Prostate gland (tissue), 2 donors: ENCODE data around the gene APBA2. TPM values are rescaled to one million over a fixed set of nuclear protein-coding genes. Genes with fewer than 3 reads are reported as not detected.

ENCODE experiments used
- DNase-seq: peaks from one replicate; pipeline ENCODE4 v3.0.0-alpha.2; 2019; ENCODE audit warnings: low spot score
- H3K27ac ChIP-seq, 2 donors: fragments of 200-600 bp; sonication (generic); 2 replicates each; pipeline ENCODE4 v1.5.1; 2017 to 2019
- H3K27me3 ChIP-seq: fragments of 200-600 bp; sonication (generic); replicated peaks from 2 replicates; pipeline ENCODE4 v1.5.1; 2019; ENCODE audit not compliant: insufficient read depth
- H3K36me3 ChIP-seq, 2 donors: fragments of 200-600 bp; sonication (generic); 1 replicate in 1 of 2; 2 replicates in 1 of 2; pipeline versions ENCODE4 v1.5.1 to v1.8.1; 2017 to 2019
- H3K4me1 ChIP-seq: fragments of 200-600 bp; sonication (generic); replicated peaks from 2 replicates; pipeline ENCODE4 v1.5.1; 2019
- H3K4me3 ChIP-seq, 2 donors: fragments of 200-600 bp; sonication (generic); 2 replicates each; pipeline ENCODE4 v1.5.1; 2017 to 2019
- H3K9me3 ChIP-seq: fragments of 200-600 bp; sonication (generic); 2 replicates; pipeline ENCODE4 v1.5.1; 2017
- POLR2A ChIP-seq: fragments of 450-650 bp; IDR thresholded peaks from one replicate; pipeline ENCODE4 v1.6.1; 2016; ENCODE audit warnings: antibody characterized with exemption, mild to moderate bottlenecking
- POLR2AphosphoS5 ChIP-seq: sonication (generic); formaldehyde crosslinking; IDR thresholded peaks from one replicate; pipeline ENCODE4 v1.6.1; 2017; ENCODE audit warnings: antibody characterized with exemption
- WGBS: methylation state at CpG from one replicate; pipeline ENCODE4 v1.1.5; 2018; 5-methylcytosine and 5-hydroxymethylcytosine counted together
- intact Hi-C: fragments of 100-400 bp; cut with DNase I; formaldehyde crosslinking; loops from one replicate; pipeline ENCODE4 v1.14.2; 2022
- total RNA-seq, 2 donors: library from RNA; depleted of rRNA; stranded (reverse); fragments of >200 nt; gene quantifications; one replicate each; pipeline ENCODE4 v1.1.0, GENCODE V29; 2016
- TF ChIP-seq, protein P1 (sequence below), 4 experiments: fragments of 200-600 bp in 2 of 4; fragments of 450-650 bp in 2 of 4; sonication (generic) in 2 of 4; IDR thresholded peaks; 1 replicate in 3 of 4; 2 replicates in 1 of 4; pipeline ENCODE4 v1.5.1; 2016 to 2019; ENCODE audit warnings: antibody characterized with exemption in 4 of 4, mild to moderate bottlenecking in 2 of 4, moderate library complexity in 2 of 4

APBA2 gene
- total RNA-seq, 2 donors from 2014 or later, result 2.6 to 25.3 TPM

DNA sequence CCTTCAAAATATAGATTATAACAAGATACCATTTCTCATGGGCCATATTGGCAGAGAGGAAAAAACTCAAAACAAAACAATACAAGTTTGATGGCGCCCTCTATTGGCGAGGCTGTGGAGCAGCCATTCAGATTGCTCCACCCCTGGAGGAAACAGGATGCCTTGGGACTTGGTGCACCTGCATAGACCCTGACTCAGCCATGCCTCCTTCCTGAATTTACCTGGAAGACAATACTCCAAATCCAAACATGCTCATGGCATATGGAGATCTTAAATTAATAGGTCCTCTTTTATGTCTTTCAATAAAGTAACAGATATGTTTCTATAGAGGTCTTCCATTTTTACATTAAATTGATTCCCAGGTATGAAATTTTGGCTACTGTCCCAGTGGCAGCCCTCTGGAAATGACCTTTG is 90.0 kb downstream of the APBA2 start:
- TF ChIP-seq POLR2AphosphoS5, result no peak
- TF ChIP-seq, protein P1, sequence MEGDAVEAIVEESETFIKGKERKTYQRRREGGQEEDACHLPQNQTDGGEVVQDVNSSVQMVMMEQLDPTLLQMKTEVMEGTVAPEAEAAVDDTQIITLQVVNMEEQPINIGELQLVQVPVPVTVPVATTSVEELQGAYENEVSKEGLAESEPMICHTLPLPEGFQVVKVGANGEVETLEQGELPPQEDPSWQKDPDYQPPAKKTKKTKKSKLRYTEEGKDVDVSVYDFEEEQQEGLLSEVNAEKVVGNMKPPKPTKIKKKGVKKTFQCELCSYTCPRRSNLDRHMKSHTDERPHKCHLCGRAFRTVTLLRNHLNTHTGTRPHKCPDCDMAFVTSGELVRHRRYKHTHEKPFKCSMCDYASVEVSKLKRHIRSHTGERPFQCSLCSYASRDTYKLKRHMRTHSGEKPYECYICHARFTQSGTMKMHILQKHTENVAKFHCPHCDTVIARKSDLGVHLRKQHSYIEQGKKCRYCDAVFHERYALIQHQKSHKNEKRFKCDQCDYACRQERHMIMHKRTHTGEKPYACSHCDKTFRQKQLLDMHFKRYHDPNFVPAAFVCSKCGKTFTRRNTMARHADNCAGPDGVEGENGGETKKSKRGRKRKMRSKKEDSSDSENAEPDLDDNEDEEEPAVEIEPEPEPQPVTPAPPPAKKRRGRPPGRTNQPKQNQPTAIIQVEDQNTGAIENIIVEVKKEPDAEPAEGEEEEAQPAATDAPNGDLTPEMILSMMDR (IDR thresholded peaks at IDR 0.05), result peak in 3 of 4 experiments; percentile 8 to 45 (median 34)
- no peak for TF ChIP-seq POLR2A
- Histone ChIP-seq H3K4me3 (no peak overlapping the region), H3K9me3 (no peaks in the 10 kb centered on the region), H3K36me3 (no peaks in the 10 kb centered on the region), H3K4me1 (no peaks in the 10 kb centered on the region), H3K27ac (no peak overlapping the region), H3K27me3 (no peaks in the 10 kb centered on the region)
- DNase-seq, result no peak
- intact Hi-C loops, result no loop called here
- WGBS, result 12% methylated on average over 2 of the region's 2 CpGs

DNA sequence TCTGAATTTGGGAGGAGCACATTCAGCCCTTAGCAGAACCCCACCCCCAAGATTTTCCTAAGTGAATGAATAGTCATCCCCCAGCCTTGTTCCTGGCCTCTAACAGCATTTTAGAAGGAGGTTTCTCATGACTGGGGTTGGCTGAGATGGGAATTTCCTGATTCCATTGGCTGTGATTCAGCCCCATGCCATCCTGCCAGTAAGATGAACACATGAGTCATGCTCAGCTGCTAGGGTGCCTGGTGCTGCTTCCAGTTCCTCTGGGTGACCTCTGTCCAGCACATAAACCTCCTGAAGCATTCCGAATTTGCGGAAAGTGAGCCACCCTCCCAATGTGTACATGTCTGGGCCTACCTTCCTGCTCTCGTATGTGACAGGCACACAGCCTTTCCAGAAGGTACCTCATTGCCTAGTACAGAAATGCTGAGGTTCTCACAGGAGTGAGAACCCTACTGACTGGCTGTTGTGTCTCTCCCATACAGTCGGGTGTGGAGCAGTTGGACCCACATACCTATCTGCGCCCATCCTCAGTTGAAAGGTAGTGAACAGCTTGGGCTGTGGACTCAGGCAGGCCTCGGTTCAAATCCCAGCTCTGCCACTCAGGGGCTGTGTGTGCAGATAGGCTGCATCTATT is 91.7 kb downstream of the APBA2 start:
- Histone ChIP-seq H3K27ac (no peak overlapping the region), H3K9me3 (no peaks in the 10 kb centered on the region), H3K36me3 (no peaks in the 10 kb centered on the region), H3K4me1 (no peaks in the 10 kb centered on the region), H3K4me3 (no peak overlapping the region), H3K27me3 (no peaks in the 10 kb centered on the region)
- 75% methylated on average over 6 of the region's 6 CpGs for WGBS
- peak; percentile 14 for TF ChIP-seq POLR2AphosphoS5
- TF ChIP-seq, protein P1 (IDR thresholded peaks at IDR 0.05), result no peak
- no peak for DNase-seq
- intact Hi-C loops, result no loop called here

DNA sequence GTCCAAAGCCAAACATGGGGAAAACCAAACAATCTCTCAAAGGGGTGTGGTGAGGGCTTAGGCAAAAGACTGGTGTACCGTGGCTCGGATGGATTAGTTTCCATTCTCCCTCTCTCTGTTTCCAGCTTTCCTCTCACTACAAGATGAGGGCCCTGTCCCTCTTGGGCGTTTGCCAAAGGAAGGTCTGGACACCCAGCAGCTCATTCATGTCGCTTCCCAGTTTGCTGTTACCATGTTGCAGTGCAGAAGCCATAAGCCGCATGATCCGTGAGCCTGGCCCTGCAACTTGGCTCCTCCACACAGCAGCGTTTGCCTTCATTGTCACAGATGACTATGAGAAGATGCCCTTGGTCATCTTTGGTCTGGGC is 92.2 kb downstream of the APBA2 start:
- no peak for DNase-seq
- Histone ChIP-seq H3K36me3 (no peaks in the 10 kb centered on the region), H3K4me1 (no peaks in the 10 kb centered on the region), H3K27me3 (no peaks in the 10 kb centered on the region), H3K9me3 (no peaks in the 10 kb centered on the region), H3K27ac (no peak overlapping the region), H3K4me3 (no peak overlapping the region)
- intact Hi-C loops, result no loop called here
- WGBS, result 86% methylated on average over 7 of the region's 7 CpGs
- TF ChIP-seq POLR2A (no peak), POLR2AphosphoS5 (no peak)
- TF ChIP-seq, protein P1 (IDR thresholded peaks at IDR 0.05), result no peak

DNA sequence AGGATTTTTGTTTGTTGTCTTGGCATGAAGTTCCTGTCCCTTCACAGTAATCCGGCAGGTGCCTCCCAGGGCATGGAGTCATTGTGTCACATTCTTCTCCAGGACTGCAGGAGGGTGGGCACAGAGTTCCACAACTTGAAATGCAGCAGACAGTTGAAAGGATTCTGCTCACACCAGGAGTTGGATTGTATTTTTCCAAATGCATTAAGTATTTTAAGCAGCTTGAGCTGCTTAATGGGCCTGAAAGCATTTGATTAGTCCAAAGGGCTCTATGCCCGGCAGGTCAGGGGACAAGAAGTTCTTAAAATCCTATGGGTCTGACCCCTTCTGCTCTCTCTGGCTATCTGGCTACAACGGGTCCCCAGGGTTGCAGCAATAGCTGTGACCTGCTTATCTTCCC is 92.9 kb downstream of the APBA2 start:
- WGBS, result 87% methylated on average over 3 of the region's 3 CpGs
- Histone ChIP-seq H3K27ac (no peak overlapping the region), H3K4me1 (no peaks in the 10 kb centered on the region), H3K4me3 (no peak overlapping the region), H3K9me3 (no peaks in the 10 kb centered on the region), H3K36me3 (no peaks in the 10 kb centered on the region), H3K27me3 (no peaks in the 10 kb centered on the region)
- DNase-seq, result no peak
- intact Hi-C loops, result no loop called here
- no peak for TF ChIP-seq POLR2AphosphoS5
- TF ChIP-seq, protein P1 (IDR thresholded peaks at IDR 0.05), result no peak

DNA sequence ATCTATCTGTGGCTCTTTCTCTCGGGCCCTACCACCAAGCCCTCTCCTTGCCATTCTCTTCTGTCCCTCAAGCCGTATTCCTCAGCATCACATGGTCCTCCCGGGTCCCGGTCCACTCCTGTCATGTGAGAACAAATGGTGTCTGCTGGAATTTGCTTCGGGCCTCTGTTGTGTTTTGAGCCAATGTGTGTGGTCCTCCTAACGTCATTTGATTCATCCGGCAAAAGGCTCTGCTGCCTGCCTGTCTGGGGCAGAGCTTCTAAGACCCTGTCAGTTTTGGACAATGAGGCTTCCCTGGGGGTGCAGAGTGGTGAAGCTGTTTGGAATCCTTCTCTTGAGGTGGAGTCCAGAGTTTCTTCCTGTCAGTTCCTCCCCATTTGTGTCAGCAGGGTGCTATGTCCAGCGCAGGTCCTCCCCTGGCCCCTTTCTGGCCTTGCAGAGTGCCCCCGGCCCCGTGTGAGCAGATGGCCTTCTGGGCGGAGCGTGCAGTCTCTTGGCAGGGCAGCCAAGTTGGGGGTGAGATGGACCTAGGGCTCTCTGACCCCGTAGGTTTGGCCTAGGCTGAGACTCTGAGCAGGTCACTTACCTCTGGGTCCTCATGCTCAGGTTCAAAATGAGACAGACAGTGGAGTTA is 93.6 kb downstream of the APBA2 start:
- WGBS, result 71% methylated on average over 13 of the region's 13 CpGs
- intact Hi-C loops, result no loop called here
- Histone ChIP-seq H3K27me3 (no peaks in the 10 kb centered on the region), H3K27ac (no peak overlapping the region), H3K9me3 (no peaks in the 10 kb centered on the region), H3K36me3 (no peaks in the 10 kb centered on the region), H3K4me3 (no peak overlapping the region), H3K4me1 (no peaks in the 10 kb centered on the region)
- TF ChIP-seq POLR2AphosphoS5 (no peak), POLR2A (no peak)
- TF ChIP-seq, protein P1 (IDR thresholded peaks at IDR 0.05), result no peak
- no peak for DNase-seq
